Measurements from ENCODE around the gene LIMD2. TPM values are rescaled to one million over a fixed set of nuclear protein-coding genes. Genes with fewer than 3 reads are reported as not detected.

The LIMD2 gene
- total RNA-seq, 2 experiments from 2014 or later = 711 to 727 TPM

GRCh38 chr17:63681530-63681929 is 18.4 kb downstream of the LIMD2 start:
- no peak overlapping the region for H3K4me3 ChIP-seq (ENCODE audit: low read length)
- H3K4me3 Mint-ChIP-seq = no peak overlapping the region
- peaks cover 88% of the 10 kb centered on the region for H3K36me3 Mint-ChIP-seq (ENCODE audit: low read depth)
- DNase-seq = no peak
- no peaks in the 10 kb centered on the region for H3K4me1 ChIP-seq (ENCODE audit: insufficient read depth, low read length)
- ATAC-seq (ENCODE audit: poor library complexity) = no peak
- no peak overlapping the region for H3K27ac ChIP-seq (ENCODE audit: low read depth in 1 of 2, low read length in 2 of 2)
- H3K27me3 ChIP-seq (ENCODE audit: control insufficient read depth in 1 of 2, insufficient read depth in 2 of 2, low read length in 2 of 2) = no peaks in the 10 kb centered on the region
- H3K27ac Mint-ChIP-seq = no peak overlapping the region
- TF ChIP-seq, protein P1, sequence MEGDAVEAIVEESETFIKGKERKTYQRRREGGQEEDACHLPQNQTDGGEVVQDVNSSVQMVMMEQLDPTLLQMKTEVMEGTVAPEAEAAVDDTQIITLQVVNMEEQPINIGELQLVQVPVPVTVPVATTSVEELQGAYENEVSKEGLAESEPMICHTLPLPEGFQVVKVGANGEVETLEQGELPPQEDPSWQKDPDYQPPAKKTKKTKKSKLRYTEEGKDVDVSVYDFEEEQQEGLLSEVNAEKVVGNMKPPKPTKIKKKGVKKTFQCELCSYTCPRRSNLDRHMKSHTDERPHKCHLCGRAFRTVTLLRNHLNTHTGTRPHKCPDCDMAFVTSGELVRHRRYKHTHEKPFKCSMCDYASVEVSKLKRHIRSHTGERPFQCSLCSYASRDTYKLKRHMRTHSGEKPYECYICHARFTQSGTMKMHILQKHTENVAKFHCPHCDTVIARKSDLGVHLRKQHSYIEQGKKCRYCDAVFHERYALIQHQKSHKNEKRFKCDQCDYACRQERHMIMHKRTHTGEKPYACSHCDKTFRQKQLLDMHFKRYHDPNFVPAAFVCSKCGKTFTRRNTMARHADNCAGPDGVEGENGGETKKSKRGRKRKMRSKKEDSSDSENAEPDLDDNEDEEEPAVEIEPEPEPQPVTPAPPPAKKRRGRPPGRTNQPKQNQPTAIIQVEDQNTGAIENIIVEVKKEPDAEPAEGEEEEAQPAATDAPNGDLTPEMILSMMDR (IDR thresholded peaks at IDR 0.05) = no peak
- ChIA-PET POLR2A (interaction anchor here (0.9 to 2.7 kb wide), 3 partner anchors 12 to 59 kb away, joined by 3 to 20 read pairs (median 9); partner anchors contain the start of gene MAP3K3), CTCF (interaction anchor here (1.4 kb wide), 1 partner anchor 256 kb away, joined by 3 read pairs; no protein-coding TSS in a partner anchor)
- H3K9me3 ChIP-seq (ENCODE audit: control insufficient read depth in 1 of 2, insufficient read depth in 1 of 2, low read length in 2 of 2) = no peaks in the 10 kb centered on the region
- peaks cover 67% of the 10 kb centered on the region for H3K36me3 ChIP-seq (ENCODE audit: insufficient read depth, low read length)
- H3K9me3 Mint-ChIP-seq = no peaks in the 10 kb centered on the region
- H3K27me3 Mint-ChIP-seq = no peaks in the 10 kb centered on the region
- intact Hi-C loops (cut with DNase I, micrococcal nuclease) = loop anchor here in 1 of 2 experiments (5.0 kb wide), 1 partner anchor 49 kb away; no protein-coding TSS in a partner anchor
- peaks cover under 1% of the 10 kb centered on the region for H3K4me1 Mint-ChIP-seq (ENCODE audit: low read depth)

DNA sequence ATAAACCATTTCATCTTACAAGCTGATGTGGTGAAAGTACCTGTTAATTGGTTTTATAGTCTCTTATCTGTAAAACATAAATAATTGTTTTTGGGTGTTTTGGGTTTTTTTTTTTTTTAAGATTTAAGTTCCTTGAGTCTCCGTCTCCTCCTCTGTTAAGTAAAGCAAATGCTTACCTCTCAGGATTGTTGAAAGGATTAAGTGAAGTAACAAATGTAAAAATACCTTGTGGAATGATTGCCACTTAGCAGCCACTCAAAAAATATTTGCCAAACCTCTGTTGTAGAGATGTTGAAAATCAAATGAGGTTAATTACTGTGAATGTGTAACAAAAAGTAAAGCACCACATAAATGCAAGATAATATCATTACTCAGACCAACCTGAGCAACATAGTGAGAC is 19.2 kb downstream of the LIMD2 start:
- TF ChIP-seq, protein P1 (IDR thresholded peaks at IDR 0.05) = no peak
- Mint-ChIP-seq H3K9me3 (no peaks in the 10 kb centered on the region), H3K27ac (no peak overlapping the region), H3K4me1 (ENCODE audit: low read depth) (peaks cover 5% of the 10 kb centered on the region), H3K36me3 (ENCODE audit: low read depth) (peaks cover 85% of the 10 kb centered on the region), H3K4me3 (no peak overlapping the region), H3K27me3 (no peaks in the 10 kb centered on the region)
- Histone ChIP-seq H3K36me3 (ENCODE audit: insufficient read depth, low read length) (peaks cover 71% of the 10 kb centered on the region), H3K4me3 (ENCODE audit: low read length) (no peak overlapping the region), H3K4me1 (ENCODE audit: insufficient read depth, low read length) (no peaks in the 10 kb centered on the region), H3K27ac (ENCODE audit: low read depth in 1 of 2, low read length in 2 of 2) (no peak overlapping the region), H3K9me3 (ENCODE audit: control insufficient read depth in 1 of 2, insufficient read depth in 1 of 2, low read length in 2 of 2) (no peaks in the 10 kb centered on the region), H3K27me3 (ENCODE audit: control insufficient read depth in 1 of 2, insufficient read depth in 2 of 2, low read length in 2 of 2) (no peaks in the 10 kb centered on the region)
- CTCF ChIA-PET = interaction anchor here (1.4 kb wide), 1 partner anchor 255 kb away, joined by 3 read pairs; no protein-coding TSS in a partner anchor
- ATAC-seq (ENCODE audit: poor library complexity) (no peak), DNase-seq (no peak)
- POLR2A ChIA-PET = interaction anchor here (2.2 to 2.9 kb wide), 2 partner anchors 14 to 17 kb away, joined by 9 to 14 read pairs; no protein-coding TSS in a partner anchor
- intact Hi-C loops (cut with DNase I, micrococcal nuclease) = loop anchor here in 1 of 2 experiments (5.0 kb wide), 1 partner anchor 48 kb away; no protein-coding TSS in a partner anchor

DNA sequence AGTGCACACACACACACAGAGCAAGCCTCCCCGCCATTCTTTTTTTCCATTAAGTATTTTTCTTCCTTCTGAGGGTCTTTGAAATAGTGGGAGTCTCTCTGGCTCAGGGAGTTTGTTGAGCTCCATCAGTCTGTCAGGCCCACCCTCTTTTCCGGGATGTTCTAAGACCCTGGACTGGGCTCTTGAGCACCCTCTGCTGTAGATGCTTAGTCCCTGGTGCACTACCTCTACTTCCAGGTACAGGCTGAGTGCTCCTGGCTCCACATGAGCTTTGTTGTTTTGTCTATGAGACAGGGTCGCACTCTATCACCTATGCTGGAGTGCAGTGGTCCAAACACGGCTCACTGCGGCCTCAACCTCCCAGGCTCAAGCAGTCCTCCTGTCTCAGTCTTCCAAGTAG is 20.7 kb downstream of the LIMD2 start:
- Histone ChIP-seq H3K27ac (ENCODE audit: low read depth in 1 of 2, low read length in 2 of 2) (no peak overlapping the region), H3K36me3 (ENCODE audit: insufficient read depth, low read length) (peaks cover 72% of the 10 kb centered on the region), H3K4me1 (ENCODE audit: insufficient read depth, low read length) (no peaks in the 10 kb centered on the region), H3K4me3 (ENCODE audit: low read length) (no peak overlapping the region), H3K27me3 (ENCODE audit: control insufficient read depth in 1 of 2, insufficient read depth in 2 of 2, low read length in 2 of 2) (no peaks in the 10 kb centered on the region), H3K9me3 (ENCODE audit: control insufficient read depth in 1 of 2, insufficient read depth in 1 of 2, low read length in 2 of 2) (no peaks in the 10 kb centered on the region)
- intact Hi-C loops (cut with DNase I, micrococcal nuclease) = no loop called here
- TF ChIP-seq, protein P1 (IDR thresholded peaks at IDR 0.05) = no peak
- ATAC-seq (ENCODE audit: poor library complexity) = no peak
- H3K27ac Mint-ChIP-seq = no peak overlapping the region
- no peaks in the 10 kb centered on the region for H3K27me3 Mint-ChIP-seq
- H3K36me3 Mint-ChIP-seq (ENCODE audit: low read depth) = peaks cover 90% of the 10 kb centered on the region
- no peaks in the 10 kb centered on the region for H3K9me3 Mint-ChIP-seq
- DNase-seq = no peak
- peaks cover 10% of the 10 kb centered on the region for H3K4me1 Mint-ChIP-seq (ENCODE audit: low read depth)
- CTCF ChIA-PET = interaction anchor here (1.3 kb wide), 1 partner anchor 19 kb away, joined by 3 read pairs; no protein-coding TSS in a partner anchor
- POLR2A ChIA-PET = interaction anchor here (2.9 kb wide), 1 partner anchor 15 kb away, joined by 14 read pairs; no protein-coding TSS in a partner anchor
- H3K4me3 Mint-ChIP-seq = no peak overlapping the region
